HFF-Myc (cell line): ENCODE results near the gene WDR59.
"Not testable (repeated sequence)": the region's sequence is repeated elsewhere in the genome, so short reads cannot be mapped to it uniquely, and the experiment has no call there.

ENCODE experiments used
- DNase-seq: peaks from one replicate; pipeline ENCODE4 v3.0.0-alpha.2; 2011; ENCODE audit warnings: low read depth; ENCODE audit errors: extremely low read depth
- H3K4me3 ChIP-seq: replicated peaks from 2 replicates; pipeline ENCODE4 v1.5.1; 2011; ENCODE audit warnings: low read depth, mild to moderate bottlenecking, control low read depth, low read length
- TF ChIP-seq, protein P1 (sequence below): IDR thresholded peaks from 2 replicates; pipeline ENCODE4 v1.5.1; 2012; ENCODE audit warnings: mild to moderate bottlenecking, low read depth, low read length, control low read depth; ENCODE audit errors: missing control alignments

The WDR59 gene

DNA sequence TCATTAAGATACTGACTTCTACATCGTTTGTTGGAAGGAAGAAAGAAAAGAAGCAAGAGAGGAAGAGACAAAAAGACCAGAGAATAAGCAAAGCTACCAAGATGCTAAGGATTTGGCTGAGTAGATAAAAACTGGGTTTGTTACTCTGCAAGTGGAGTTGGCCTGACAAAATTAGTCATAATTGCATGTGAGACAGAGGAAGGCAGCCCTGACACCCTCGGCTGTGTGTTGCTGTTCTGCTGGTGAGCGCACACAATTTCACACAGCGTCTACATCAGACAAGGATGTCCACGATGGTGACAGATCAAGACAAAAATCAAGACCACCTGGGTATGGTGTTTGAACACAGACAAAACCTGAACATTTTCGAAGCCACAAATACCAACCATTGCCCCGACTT, 134.9 kb downstream of the WDR59 start:
- DNase-seq = no peak

DNA sequence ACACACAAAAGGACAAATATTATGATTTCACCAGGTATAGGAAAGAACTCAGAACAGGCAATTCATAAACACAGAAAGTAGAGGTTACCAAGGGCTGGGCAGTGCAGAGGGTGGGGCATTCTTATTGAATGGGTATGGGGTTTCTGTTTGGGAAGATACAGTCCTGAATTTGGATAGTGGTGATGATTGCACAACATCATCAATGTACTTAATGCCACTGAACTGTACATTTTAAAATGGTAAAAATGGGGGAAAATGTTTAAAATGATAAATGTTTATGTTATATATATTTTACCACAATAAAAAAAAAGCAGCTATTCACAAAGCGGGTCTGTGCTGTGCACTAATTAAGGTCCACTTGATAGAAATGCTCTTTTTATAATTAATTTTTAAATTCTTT, 137.7 kb downstream of the WDR59 start:
- no peak overlapping the region for H3K4me3 ChIP-seq
- DNase-seq = no peak
- TF ChIP-seq, protein P1, sequence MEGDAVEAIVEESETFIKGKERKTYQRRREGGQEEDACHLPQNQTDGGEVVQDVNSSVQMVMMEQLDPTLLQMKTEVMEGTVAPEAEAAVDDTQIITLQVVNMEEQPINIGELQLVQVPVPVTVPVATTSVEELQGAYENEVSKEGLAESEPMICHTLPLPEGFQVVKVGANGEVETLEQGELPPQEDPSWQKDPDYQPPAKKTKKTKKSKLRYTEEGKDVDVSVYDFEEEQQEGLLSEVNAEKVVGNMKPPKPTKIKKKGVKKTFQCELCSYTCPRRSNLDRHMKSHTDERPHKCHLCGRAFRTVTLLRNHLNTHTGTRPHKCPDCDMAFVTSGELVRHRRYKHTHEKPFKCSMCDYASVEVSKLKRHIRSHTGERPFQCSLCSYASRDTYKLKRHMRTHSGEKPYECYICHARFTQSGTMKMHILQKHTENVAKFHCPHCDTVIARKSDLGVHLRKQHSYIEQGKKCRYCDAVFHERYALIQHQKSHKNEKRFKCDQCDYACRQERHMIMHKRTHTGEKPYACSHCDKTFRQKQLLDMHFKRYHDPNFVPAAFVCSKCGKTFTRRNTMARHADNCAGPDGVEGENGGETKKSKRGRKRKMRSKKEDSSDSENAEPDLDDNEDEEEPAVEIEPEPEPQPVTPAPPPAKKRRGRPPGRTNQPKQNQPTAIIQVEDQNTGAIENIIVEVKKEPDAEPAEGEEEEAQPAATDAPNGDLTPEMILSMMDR = no peak

More for the DNA sequence above, 134.9 kb downstream of the WDR59 start:
- no peak overlapping the region for H3K4me3 ChIP-seq
- TF ChIP-seq, protein P1 = no peak

DNA sequence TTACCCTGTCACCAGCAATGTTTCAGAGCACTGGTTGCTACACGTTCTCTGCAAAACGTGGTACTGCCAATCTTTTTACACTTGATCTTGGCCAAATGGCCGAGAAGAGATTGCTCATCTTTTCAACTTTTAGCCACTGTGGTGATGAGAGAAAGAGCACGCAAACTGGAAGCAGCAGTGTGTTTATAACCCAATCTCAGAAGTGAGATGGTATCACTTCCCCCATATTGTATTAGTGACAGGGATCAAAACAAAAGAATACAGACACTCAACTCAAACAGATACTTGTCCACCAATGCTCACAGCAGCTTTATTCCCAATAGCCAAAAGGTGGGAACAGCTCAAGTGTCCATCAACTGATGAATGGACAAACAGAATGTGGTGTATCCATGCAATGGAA, 138.2 kb downstream of the WDR59 start:
- no peak for DNase-seq
- no peak overlapping the region for H3K4me3 ChIP-seq
- TF ChIP-seq, protein P1 = no peak

DNA sequence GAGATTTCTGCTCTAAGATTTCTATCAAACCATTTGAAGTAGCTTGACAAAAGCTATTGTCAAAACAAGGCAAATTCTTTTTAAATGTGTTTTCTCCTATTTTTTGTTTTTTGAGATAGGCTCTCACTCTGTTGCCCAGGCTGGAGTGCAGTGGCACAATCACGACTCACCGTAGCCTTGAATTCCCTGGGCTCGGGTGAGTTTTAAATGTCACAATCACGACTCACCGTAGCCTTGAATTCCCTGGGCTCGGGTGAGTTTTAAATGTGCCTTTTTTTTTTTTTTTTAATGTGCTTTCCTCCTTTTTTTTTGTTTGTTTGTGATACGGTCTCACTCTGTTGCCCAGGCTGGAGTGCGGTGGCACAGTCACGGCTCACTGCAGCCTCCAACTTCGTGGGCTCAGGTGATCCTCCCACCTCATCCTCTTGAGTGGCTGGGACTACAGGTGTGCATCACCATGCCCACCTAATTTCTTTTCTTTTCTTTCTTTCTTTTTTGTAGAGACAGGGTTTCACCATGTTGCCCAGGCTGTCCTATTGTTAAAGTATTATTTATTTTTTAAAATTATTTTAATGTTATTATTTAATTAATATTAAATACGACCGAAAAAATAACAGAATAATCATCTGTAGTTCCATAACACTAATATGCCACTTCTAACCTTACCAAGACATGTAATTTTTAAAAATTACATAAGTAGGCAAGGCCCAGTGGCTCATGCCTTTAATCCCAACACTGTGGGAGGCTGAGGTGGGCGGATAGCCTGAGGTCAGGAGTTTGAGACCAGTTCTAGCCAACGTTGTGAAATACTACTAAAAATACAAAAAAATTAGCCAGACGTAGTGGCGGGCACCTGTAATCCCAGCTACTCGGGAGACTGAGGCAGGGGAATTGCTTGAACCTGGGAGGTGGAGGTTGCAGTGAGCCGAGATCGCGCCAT, 140.6 kb downstream of the WDR59 start:
- no peak for DNase-seq
- no peak overlapping the region for H3K4me3 ChIP-seq

DNA sequence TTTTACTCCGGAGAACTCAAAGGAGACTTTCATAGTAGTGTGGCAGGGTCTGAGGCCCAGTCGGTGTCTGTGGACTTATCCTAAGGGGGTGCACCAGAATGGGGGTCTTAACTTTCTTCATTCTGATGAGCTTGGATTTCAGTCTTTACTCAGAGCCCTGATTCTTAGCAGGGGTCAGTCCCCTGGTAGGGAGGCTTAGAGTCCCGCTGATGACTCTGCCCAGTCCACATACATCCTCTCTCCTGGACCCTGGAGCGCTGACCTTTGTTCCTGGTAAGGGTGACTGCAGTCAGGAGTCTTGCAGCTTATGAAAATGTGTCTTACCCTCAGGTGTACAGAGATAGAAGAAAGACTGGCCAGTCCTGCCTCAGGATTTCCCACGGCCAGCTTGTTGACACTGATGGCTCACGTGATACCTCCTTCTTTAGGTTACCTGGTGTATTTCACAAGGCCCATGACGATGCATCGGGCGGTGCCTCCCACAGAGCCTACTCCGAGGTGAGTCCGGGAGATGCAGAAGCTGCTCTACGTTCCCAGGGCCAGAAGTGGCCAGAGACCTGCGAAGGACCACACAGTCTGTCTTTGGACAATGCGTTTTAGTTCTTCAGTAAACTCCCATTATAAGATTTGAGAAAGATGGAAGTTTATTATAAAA, 141.4 kb downstream of the WDR59 start:
- not testable (repeated sequence) for DNase-seq, H3K4me3 ChIP-seq

More for the DNA sequence above, 140.6 kb downstream of the WDR59 start:
- TF ChIP-seq, protein P1 = no peak

DNA sequence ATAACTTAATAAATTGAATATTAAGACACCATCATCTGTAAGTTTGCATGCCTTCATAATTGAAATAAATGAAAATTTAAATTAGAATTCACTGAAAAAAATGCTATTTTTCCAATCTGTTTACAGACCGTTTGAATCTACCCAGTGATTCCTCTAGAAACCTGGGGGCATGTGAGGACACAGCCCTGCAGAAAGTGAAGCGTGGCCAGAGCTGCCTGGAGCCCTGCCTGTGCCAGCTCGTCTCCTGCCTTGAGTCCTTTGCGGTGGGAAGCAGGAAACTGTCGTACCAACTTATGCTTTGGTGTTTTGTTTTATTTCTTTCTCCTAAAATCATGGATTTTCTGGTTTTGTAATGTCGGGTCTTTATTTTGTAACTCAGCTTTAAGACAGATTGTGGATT, 142.5 kb downstream of the WDR59 start:
- DNase-seq = no peak
- no peak overlapping the region for H3K4me3 ChIP-seq
- TF ChIP-seq, protein P1 = no peak

DNA sequence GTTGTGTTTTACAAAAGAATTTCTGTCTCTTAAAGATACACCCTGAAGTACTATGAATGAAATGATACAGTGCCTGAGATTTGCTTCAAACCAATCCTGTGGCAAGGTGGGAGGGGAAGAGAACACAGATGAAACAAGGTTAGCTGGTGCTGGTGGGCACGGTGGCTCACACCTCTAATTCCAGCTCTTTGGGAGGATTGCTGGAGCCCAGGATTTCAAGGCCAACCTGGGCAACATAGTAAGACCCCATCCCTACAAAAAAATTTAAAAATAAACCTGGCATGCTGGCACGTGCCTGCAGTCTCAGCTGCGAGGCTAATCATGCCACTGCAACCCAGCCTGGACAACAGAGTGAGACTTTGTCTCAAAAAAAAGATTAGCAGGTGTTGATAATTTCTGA, 143.0 kb downstream of the WDR59 start:
- H3K4me3 ChIP-seq = no peak overlapping the region
- TF ChIP-seq, protein P1 = no peak
- DNase-seq = no peak
